GM19372 (cell line): ENCODE results near the gene TEAD1.

Experiments used
- ATAC-seq: cut with Tn5 transposase; IDR thresholded peaks from one replicate; pipeline ENCODE4 v1.9.1; 2021; ENCODE audit warnings: mild to moderate bottlenecking, low read depth, moderate library complexity; ENCODE audit not compliant: unreplicated experiment

Gene TEAD1

DNA sequence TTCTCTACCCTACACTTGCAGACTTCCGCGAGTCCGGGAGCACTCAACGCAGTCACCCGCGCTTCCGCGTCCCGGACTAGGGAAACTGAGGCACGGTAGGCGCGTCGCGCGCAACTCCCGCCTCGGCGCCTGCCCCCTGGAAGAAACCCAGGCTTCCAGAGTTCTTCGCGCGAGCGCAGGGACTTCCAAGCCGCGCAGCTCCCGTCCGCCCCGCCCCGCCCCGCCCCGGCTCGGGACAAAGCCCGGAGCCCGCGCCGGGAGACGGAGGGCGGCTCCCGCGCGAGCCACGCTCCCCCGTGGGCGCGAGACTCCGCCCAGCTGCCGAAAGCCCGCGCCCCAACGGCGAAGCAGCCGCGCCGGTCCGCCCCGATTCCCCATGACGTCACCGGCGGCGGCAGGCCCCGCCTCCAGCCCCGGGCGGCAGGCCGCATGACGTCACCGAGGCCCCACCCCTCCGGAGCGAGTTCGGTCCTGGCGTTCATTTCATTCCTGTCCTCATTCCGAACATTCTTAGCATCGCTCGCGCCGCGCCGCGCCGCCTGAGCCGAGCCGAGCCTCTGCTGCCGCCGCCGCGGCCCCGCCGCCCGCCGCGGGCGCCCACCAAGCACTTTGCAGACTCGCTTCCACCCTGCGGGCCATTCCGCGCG, at the start of gene TEAD1:
TSS of gene TEAD1 (plus strand) at position 498 of the 647 bp plus-strand sequence.
- ATAC-seq: peak; percentile 78

DNA sequence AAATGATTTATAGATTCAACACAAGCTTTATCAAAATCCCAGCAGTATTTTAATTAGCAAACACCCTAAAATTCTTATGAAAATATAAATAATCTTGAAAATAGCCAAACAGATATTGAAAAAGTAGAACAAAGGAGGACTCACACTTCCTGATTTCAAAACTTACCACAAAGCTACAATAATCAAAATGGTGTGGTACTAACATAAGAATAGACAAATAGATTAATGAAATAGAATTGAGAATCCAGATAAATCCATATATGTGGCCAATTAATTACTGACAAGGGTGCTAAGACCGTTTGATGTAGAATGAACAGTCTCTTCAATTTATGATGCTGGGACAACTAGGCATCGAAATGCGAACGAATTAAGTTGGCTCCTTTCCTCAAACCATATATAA, 49.6 kb upstream of the TEAD1 start:
- ATAC-seq: no peak

DNA sequence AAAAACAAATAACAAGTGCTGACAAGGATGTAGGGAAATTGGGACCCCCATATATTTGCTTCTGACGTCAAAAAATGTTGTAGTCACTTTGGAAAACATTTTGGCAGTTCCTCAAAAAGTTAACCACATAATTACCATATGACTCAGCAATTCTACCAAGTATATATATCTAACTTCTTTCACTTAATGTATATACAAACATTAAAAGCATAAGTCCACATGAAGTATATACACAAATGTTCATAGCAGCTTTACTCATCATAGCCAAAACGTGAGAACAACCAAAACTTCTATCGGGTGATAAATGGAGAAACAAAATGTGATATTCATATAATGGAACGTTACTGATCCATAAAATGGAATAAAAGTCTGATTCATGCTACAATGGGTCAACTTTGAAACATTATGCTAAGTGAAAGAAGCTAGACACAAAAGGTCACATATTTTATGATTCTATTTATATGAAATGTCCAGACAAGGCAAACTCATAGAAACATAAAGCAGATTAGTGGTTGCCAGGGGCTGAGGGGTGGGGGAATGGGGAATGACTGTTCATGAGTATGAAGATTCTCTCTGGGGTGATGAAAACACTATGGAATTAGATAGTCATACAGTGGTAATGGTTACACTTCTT, 48.7 kb upstream of the TEAD1 start:
- no peak for ATAC-seq

- ATAC-seq: no peak
These were observed 47.6 kb upstream of the TEAD1 start for GRCh38 chr11:12626616-12627015.

DNA sequence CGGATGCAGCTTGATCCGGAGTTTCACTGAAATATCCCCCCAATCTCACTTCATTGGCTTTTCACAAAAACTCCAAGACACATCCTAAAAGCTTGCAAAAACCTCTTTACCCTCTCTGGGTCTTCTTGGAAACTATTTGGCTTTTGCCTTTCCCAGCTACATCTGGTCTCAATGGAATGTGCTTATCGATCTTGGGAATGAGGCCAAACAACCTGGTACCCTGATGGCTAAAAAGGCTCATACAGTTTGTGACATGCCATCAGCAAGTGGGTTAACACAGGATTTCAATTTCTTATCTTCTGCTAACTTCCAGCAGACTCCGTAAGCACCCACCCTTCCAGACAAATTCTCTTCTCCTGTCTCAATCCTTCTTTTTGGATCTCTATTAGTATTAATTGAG, 45.9 kb upstream of the TEAD1 start:
- no peak for ATAC-seq

DNA sequence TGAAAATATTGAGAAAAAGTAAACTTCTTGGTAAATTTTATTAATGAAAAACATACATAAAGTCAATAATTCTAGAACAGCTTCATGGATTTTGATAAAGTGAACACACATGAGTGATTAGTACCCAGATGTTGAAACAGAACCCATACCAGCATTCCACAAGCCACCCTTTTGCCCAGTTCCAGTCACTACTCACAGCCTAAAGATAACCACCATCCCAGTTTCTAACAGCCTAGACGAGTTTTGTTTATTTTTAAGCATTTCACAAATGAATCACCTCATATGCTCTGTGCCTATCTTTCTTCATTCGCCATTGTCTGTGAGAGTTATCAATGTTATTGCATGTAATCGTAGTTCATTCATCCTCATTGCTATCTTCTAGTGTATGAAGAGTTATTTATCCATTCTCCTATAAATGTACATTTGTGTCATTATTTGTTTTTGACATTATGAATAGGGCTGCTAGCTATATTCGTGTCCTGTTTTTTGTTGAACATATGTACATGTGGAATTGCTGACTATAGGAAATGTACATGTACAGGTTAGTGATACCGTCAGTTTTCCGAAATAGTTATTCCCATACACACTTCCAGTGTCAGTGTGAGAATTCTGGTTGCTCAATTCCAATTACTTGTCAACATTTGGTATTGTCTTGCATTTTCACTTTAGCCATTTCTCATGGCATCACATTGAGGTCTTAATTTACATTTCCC, 44.5 kb upstream of the TEAD1 start:
- ATAC-seq: no peak

GRCh38 chr11:12631651-12632050, 42.6 kb upstream of the TEAD1 start:
- no peak for ATAC-seq

DNA sequence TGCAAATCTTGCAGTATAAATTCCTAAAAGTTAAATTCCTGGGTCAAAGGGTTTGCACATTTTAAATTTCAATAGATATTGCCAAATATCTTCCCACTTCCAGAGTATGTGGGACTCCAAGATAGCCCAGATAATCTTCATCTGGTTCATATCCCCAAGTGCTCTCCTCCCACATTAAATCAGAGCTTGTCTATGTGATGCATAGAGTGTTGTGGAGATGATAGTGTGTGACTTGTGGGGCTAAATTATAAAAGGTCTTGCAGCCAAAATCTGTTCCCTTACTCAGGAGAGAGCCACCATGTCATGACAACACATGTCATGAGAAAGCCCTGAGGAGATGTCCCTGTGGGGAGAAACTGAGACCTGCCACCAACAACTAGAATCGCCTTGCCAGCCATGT, 39.9 kb upstream of the TEAD1 start:
- ATAC-seq: no peak

DNA sequence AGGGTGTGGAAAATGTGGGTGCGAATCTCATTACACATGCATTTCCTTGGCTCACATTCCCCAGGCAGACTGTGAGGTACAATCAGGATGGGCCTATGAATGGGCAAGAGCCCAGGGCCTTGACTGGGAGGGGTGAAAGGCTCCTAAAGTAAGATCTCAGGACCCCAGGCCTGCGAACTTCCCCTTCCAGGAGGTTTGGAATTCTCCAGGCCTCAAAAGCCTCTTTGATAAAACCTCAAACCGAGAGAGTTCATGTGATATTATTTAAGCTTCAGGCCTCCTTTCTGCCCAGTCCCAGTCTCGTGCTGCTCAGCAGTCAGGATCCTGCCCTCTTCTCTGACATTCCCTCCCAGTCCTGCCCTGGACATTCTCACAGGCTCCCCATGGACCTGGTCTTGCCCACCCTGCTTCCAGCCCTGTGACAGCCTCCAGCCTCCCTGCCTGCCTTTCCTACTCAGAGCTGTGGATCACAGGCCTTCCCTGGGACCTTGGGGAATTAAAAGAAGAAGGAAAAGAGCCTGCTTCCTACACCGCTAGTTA, 37.3 kb upstream of the TEAD1 start:
- no peak for ATAC-seq

GRCh38 chr11:12639388-12639787, 34.8 kb upstream of the TEAD1 start:
- ATAC-seq: no peak

- no peak for ATAC-seq
These were observed 33.9 kb upstream of the TEAD1 start for GRCh38 chr11:12640355-12640754.

DNA sequence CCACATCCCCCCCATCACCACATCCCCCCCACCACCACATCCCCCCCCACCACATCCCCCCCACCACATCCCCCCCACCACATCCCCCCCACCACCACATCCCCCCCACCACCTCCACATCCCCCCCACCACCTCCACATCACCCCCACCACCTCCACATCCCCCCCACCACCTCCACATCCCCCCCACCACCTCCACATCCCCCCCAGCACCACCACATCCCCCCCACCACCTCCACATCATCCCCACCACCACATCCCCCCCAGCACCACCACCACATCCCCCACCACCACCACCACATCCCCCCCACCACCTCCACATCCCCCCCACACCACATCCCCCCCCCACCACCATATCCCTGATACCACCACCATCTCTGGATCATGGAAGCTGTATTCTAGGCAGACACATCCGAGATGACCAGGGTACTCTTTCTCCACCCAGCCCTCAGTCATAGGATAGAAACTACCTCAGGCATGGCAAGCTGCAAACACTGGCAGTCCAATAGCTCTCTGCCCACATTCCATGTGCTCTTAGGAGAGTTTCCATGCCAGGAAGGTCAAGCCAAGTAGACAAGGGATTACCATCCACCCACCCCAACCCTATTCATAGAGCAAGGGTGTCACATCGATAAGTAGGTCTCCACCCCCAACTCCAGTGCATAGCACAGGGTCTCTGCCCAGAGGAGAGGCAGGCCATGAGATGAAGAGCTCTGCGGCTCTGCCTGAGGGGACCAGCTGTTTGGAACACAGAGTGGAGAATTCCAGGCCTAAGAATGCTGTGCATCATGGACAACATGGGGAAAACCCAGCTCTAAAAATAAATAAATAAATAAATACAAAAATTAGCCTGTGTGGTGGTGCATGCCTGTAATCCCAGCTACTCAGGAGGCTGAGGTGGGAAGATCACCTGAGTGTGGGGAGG, 33.0 kb upstream of the TEAD1 start:
- ATAC-seq: no peak

- no peak for ATAC-seq
These were observed 32.2 kb upstream of the TEAD1 start for GRCh38 chr11:12642040-12642439.

- no peak for ATAC-seq
These were observed 31.3 kb upstream of the TEAD1 start for GRCh38 chr11:12642806-12643428.

GRCh38 chr11:12646478-12646877, 27.7 kb upstream of the TEAD1 start:
- ATAC-seq: no peak

- no peak for ATAC-seq
These were observed 20.5 kb upstream of the TEAD1 start for GRCh38 chr11:12653729-12654128.

DNA sequence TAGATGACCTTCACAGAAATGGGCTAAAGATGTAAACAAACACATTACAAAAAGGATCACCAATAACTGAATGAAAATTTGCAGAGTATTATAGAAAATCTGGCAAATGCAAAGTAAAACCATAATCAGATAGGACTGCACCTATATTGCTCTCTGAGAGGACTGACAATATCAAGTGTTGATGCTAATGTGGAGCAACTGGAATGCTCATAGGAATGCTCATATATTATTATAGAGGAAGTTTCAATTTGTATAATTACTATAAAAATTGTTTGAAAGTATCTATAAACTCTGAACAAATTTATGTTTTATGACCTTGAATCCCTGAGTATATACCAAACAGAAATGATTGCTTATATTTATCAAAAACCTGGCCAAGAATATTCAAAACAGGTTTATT, 18.4 kb upstream of the TEAD1 start:
- ATAC-seq: no peak

DNA sequence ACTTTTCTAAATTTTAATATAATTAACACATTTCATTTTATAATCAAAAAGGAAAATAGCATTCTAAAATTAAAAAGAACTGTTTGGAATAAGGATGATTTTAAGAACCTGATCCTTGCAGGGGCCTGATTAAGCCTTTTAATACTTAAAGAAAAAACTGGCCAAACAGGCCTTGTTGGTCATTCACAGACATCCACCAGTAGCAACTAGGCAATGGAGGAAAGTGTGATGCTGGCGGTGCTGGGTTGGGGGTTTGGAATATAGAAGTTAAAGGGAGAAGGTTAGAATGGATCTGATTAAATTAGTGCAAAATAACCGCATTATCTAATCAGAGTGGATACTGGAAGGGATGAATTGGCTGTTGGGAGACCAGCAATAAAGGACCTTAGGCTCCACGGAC, 16.9 kb upstream of the TEAD1 start:
- ATAC-seq: no peak

DNA sequence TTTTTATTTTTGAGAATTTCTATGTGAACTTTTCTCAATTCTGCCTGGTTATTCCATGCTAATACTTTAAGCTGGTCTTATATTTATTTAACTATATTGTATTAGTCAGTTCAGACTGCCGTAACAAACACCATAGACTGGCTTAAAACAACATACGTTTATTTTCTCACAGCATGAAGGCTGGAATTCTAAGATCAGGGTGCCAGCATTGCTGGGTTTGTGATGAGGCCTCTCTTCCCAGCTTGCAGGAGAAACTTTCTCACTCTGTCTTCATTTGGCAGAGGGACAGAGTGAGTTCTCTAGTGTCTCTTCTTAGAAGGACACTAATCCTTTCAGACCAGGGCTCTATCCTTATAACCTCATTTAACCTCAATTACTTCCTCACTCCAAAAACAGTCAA, 16.2 kb upstream of the TEAD1 start:
- no peak for ATAC-seq

DNA sequence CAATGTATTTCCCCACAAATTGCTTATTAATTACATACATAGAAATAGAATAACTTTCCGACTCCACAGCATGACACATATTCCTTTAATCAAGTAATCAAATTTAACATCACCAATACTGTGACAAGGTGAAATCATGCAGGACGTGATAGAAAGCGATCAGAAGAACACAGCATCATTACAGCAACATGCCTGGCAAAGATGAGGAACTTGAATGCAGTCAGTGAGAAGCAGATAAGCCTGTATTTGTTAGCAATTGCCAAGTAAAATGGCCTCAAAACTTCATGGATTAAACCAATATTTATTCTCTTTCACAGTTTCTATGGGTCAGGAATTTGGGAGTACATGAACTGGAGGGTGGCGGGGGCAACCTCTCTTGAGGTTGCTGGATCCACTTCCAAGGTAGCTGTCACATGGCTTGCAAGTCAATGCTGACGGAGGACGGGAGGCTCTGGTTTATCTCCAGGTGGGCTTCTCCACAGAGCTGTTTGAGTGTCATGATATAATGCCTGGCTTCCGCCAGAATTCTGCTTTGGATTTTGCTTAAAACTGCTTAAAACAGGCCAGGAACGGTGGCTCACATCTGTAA, 12.0 kb upstream of the TEAD1 start:
- no peak for ATAC-seq
